Astrocyte of the hippocampus (primary cell): ENCODE measurements around the gene TMEM179B.
"Not testable (repeated sequence)": the region's sequence is repeated elsewhere in the genome, so short reads cannot be mapped to it uniquely, and the experiment has no call there.

ENCODE experiments used
- DNase-seq: peaks from one replicate; pipeline ENCODE4 v3.0.0; 2011; ENCODE audit warnings: low read depth, low spot score

TMEM179B gene

GRCh38 chr11:62787005-62787759, at the start of gene TMEM179B:
TSS of gene TMEM179B (plus strand) at chr11:62787402. CDS start at chr11:62787432, 30 bp downstream.
- peak; percentile 99 for DNase-seq

GRCh38 chr11:62747475-62748160, 39.6 kb upstream of the TMEM179B start:
- no peak for DNase-seq

GRCh38 chr11:62749931-62750330, 37.3 kb upstream of the TMEM179B start:
- not testable (repeated sequence) for DNase-seq

GRCh38 chr11:62752177-62752785, 34.9 kb upstream of the TMEM179B start:
- no peak for DNase-seq

GRCh38 chr11:62752994-62753735, 34.0 kb upstream of the TMEM179B start:
- DNase-seq, result no peak

- DNase-seq, result peak; percentile 99
Measured at GRCh38 chr11:62753736-62754603, 33.2 kb upstream of the TMEM179B start, which contains the start of gene ZBTB3. TSS of gene ZBTB3 (minus strand) at chr11:62754160. CDS start at chr11:62753664, 496 bp downstream.

GRCh38 chr11:62755086-62755615, 32.1 kb upstream of the TMEM179B start:
- no peak for DNase-seq

- no peak for DNase-seq
Measured at GRCh38 chr11:62757846-62758788, 29.1 kb upstream of the TMEM179B start.

- not testable (repeated sequence) for DNase-seq
Measured at GRCh38 chr11:62760867-62761227, 26.4 kb upstream of the TMEM179B start.

- no peak for DNase-seq
Measured at GRCh38 chr11:62770778-62771143, 16.4 kb upstream of the TMEM179B start.

GRCh38 chr11:62771144-62772021, 15.8 kb upstream of the TMEM179B start, which contains the start of gene TAF6L:
TSS of gene TAF6L (plus strand) at chr11:62771396. CDS start at chr11:62775784, 4,388 bp downstream.
- DNase-seq, result peak; percentile 98

GRCh38 chr11:62774407-62774806, 12.8 kb upstream of the TMEM179B start:
- peak; percentile 19 for DNase-seq

- no peak for DNase-seq
Measured at GRCh38 chr11:62775646-62776045, 11.6 kb upstream of the TMEM179B start.

- DNase-seq, result no peak
Measured at GRCh38 chr11:62777389-62777788, 9.8 kb upstream of the TMEM179B start.

- DNase-seq, result no peak
Measured at GRCh38 chr11:62778441-62778840, 8.8 kb upstream of the TMEM179B start.

- no peak for DNase-seq
Measured at GRCh38 chr11:62782753-62783152, 4.4 kb upstream of the TMEM179B start.

GRCh38 chr11:62786318-62787004, 741 bp upstream of the TMEM179B start:
- peak; percentile 95 for DNase-seq

GRCh38 chr11:62788991-62789390, 1.8 kb downstream of the TMEM179B start:
- no peak for DNase-seq
